NCI-H146 treated with DMSO at 0.1 percent for 48 hours (cell line): ENCODE data around the gene CFAP100.

Source experiments
- DNase-seq: peaks from one replicate; lab custom pipeline; 2025; ENCODE audit not compliant: unreplicated experiment; lab: John Stamatoyannopoulos, UW

CFAP100 gene

DNA sequence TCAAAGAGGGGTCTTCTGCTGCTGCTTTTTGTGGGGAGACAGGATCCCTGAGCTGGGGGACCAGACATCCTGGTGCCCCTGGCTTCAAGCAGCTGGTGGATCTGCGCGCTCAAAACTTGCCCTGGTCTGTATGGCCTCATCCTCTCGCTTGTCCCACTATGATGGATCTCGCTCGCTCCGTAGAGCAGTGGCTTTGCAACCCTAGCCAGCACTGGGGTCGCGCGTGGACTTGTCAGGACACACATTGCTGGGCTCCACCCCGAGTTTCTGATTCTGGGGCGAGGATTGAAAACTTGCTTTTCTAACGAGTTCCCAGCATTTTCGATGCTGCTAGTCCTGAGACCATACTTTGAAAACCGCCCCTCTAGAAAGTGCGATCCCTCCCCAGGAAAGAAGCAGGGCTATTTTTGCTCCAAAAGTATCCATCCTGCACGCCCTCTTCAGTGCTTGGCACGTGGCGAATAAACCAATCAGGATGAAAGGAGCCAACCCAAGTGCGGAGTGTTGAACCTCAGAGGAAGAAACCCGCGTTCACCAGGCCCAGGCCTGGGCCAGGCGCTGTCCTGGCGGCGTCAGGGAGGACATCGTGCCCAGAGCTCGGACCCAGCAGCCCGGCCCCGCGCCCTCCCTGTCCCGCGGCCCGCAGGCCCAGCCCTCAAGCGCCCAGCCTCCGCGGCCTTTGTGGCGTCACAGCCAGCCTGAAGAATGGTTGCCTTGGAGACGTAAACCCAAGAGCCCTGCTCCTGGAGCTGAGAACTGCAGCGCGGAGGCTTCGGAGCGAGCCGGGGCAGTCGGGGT is at the start of gene CFAP100:
TSS of gene CFAP100 (plus strand) at position 731 of the 798 bp plus-strand sequence. CDS start 1,092 bp downstream, outside the sequence.
- DNase-seq, result peak; percentile 34

DNA sequence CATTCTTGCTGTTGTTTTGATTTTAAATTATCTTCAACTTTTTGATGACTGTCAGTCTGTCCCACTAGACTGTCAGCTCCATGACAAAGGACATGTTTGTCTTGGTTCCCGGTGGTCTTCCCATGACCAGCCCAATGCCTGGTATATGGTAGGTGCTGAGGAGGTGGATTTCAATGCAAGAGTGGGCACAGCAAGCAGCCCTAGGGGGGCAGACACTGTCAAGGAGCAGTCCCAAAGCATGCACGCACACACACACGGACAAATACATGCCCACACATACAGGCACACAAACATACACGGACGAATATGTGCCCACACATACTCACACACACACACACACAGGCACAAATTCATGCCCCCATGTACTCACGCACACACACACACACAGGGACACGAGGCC is 49.5 kb upstream of the CFAP100 start:
- DNase-seq, result no peak

- no peak for DNase-seq
Observed at GRCh38 chr3:126345641-126346460, 48.9 kb upstream of the CFAP100 start.

DNA sequence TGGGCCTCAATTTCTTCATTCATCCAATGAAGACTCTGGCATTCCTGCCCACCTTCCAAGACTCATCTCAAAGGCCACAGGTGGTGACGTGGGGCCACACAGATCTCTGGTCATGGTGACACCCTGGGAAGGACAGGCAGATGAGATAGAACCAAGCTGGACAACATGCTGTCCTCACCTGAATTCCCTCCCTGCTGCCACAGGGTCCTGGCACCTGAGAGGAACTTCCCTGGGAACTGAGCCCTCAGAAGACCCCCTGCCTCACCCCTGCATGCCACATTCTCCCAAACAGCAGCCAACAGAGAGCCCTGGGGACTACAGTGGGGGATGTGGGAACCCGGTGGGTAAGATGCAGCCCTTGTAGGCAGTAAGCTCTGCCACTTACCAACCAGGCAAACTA is 48.2 kb upstream of the CFAP100 start:
- DNase-seq, result no peak

GRCh38 chr3:126347543-126348161 is 47.1 kb upstream of the CFAP100 start:
- no peak for DNase-seq

- DNase-seq, result no peak
Observed at GRCh38 chr3:126348308-126348920, 46.3 kb upstream of the CFAP100 start.

- no peak for DNase-seq
Observed at GRCh38 chr3:126349071-126349470, 45.6 kb upstream of the CFAP100 start.

- no peak for DNase-seq
Observed at GRCh38 chr3:126349611-126350501, 44.9 kb upstream of the CFAP100 start.

- no peak for DNase-seq
Observed at GRCh38 chr3:126350502-126351085, 44.1 kb upstream of the CFAP100 start.

- DNase-seq, result no peak
Observed at GRCh38 chr3:126351086-126351770, 43.5 kb upstream of the CFAP100 start.

GRCh38 chr3:126351771-126352475 is 42.8 kb upstream of the CFAP100 start:
- DNase-seq, result no peak

- no peak for DNase-seq
Observed at GRCh38 chr3:126352476-126353454, 41.9 kb upstream of the CFAP100 start.

GRCh38 chr3:126353694-126354321 is 40.9 kb upstream of the CFAP100 start:
- DNase-seq, result no peak

- DNase-seq, result no peak
Observed at GRCh38 chr3:126354776-126355175, 39.9 kb upstream of the CFAP100 start.

DNA sequence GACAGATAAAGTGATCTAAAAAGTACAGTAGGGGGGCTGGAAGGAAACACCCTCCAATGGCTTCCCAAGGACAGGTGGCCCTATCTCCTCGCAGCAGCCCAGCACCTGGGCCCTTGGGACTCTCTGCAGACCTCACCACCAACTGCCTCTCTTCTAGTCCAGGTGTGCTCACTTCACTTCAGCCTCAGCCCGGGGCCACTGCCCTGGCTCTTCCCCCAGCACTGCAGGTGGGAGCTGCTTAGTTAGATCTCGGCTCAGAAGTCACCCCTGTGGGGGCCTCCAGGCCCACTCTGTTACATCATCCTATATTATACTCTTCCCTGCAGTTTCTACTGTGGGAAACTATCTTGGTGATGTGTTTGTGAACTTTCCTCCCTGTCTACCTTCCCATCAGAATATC is 39.5 kb upstream of the CFAP100 start:
- no peak for DNase-seq

DNA sequence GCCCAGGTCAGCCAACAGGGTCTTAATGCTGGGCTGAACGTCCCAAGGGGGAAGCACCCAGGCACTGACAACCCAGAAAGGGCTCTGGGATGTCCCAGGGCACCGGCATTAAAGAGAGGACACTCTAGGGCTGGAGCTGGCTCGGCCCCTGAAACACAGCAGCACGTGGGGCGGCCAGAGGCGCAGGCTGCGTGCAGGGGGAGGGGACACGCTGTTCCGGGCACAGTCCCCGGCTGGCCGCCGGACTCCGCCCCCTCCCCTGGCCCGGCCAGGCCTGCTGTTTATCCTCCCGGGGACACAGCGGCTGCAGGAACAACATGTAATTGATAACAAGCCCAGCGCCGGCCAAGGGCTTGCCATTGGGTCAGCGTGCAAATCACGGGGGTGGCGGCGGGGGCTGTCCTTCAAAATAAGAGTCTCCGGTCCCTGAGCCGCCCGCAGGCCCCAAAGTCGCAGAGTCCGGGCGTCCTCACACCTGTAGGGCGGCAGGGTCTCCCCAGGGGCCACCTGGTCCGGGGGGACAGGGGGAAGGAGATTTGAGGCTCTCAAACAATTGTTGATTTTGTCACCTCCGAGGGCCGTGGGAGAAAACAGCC is 38.8 kb upstream of the CFAP100 start:
- peak; percentile 34 for DNase-seq
